GM12878 (cell line): Measurements from ENCODE around the gene SALL4. TPM values are rescaled to one million over a fixed set of nuclear protein-coding genes. Genes with fewer than 3 reads are reported as not detected.

Experiments
- ATAC-seq: fragments of 200-7000 bp; cut with Tn5 transposase; 3 replicates; pipeline ENCODE4 v1.9.1; 2020; ENCODE audit warnings: mild to moderate bottlenecking, moderate library complexity
- BruUV-seq: library from RNA; stranded (reverse); fragments of 400-500 nt; replicated peaks from 2 replicates; lab custom pipeline; 2021; lab: Mats Ljungman, UMichigan
- CTCF ChIA-PET: fragments of 300-600 bp; sonication (Branson Sonifier 250); formaldehyde crosslinking; extraction: SDS; loops from one replicate; lab custom pipeline; 2021; ENCODE audit warnings: inconsistent platforms; lab: Yijun Ruan, JAX
- POLR2A ChIA-PET: fragments of 350-600 bp; formaldehyde crosslinking; extraction: SDS; loops from one replicate; lab custom pipeline; 2021; ENCODE audit warnings: inconsistent platforms; lab: Charles Lee
- RAD21 ChIA-PET: fragments of 300-600 bp; sonication (Branson Sonifier 250); formaldehyde crosslinking; loops from one replicate; lab custom pipeline; 2023; ENCODE audit warnings: antibody characterized with exemption; ENCODE audit not compliant: unreplicated experiment; lab: Charles Lee
- SMC1A ChIA-PET: fragments of 300-600 bp; sonication (Branson Sonifier 250); formaldehyde crosslinking; loops from one replicate; lab custom pipeline; 2023; ENCODE audit not compliant: unreplicated experiment, uncharacterized antibody; lab: Charles Lee
- DNase-seq: peaks from one replicate; pipeline ENCODE4 v3.0.0-alpha.2; 2011; ENCODE audit warnings: low read depth, low spot score
- FAIRE-seq: peaks from 3 replicates; lab custom pipeline; 2011; peaks lifted over from hg19 to GRCh38; lab: Jason Lieb, UNC
- H2AFZ ChIP-seq: 2 replicates; pipeline ENCODE4 v1.6.0; 2011; ENCODE audit warnings: low read depth, low read length, control low read depth; ENCODE audit not compliant: control insufficient read depth
- H3K27ac ChIP-seq: 2 replicates; pipeline ENCODE4 v1.5.1; 2011; ENCODE audit warnings: control low read depth; ENCODE audit not compliant: control insufficient read depth, insufficient read depth
- H3K27me3 ChIP-seq, 2 experiments: replicated peaks in 1 of 2; 2 replicates each; pipeline versions ENCODE4 v1.6.0 to v1.6.1; 2011; ENCODE audit warnings: low read length in 1 of 2; ENCODE audit not compliant: control insufficient read depth in 2 of 2, insufficient read depth in 2 of 2
- H3K36me3 ChIP-seq, 2 experiments: 2 replicates each; pipeline ENCODE4 v1.5.1; 2011; ENCODE audit warnings: low read length in 1 of 2; ENCODE audit not compliant: control insufficient read depth in 2 of 2, insufficient read depth in 2 of 2
- H3K4me1 ChIP-seq: 2 replicates; pipeline ENCODE4 v1.6.1; 2011; ENCODE audit warnings: mild to moderate bottlenecking, low read length, moderate library complexity, mixed read lengths; ENCODE audit not compliant: control insufficient read depth, insufficient read depth
- H3K4me2 ChIP-seq: 2 replicates; pipeline ENCODE4 v1.6.0; 2011; ENCODE audit warnings: control low read depth; ENCODE audit not compliant: control insufficient read depth, insufficient read depth
- H3K4me3 ChIP-seq: fragments of 200-600 bp; sonication (generic); 2 replicates; pipeline ENCODE4 v1.5.1; 2016
- H3K79me2 ChIP-seq: 2 replicates; pipeline ENCODE4 v1.6.0; 2011; ENCODE audit warnings: low read length; ENCODE audit not compliant: control insufficient read depth, insufficient read depth
- H3K9ac ChIP-seq: 2 replicates; pipeline ENCODE4 v1.8.0; 2011; ENCODE audit warnings: low read length, control low read depth, mixed read lengths; ENCODE audit not compliant: control insufficient read depth, insufficient read depth
- H3K9me3 ChIP-seq: replicated peaks from 3 replicates; pipeline ENCODE4 v1.5.1; 2011; ENCODE audit warnings: mild to moderate bottlenecking, low read length; ENCODE audit not compliant: control insufficient read depth, insufficient read depth
- H4K20me1 ChIP-seq: 2 replicates; pipeline ENCODE4 v1.6.0; 2011; ENCODE audit not compliant: control insufficient read depth, insufficient read depth
- CREB1 ChIP-seq: IDR thresholded peaks from 2 replicates; pipeline ENCODE4 v1.6.1; 2012; ENCODE audit warnings: low read depth, mild to moderate bottlenecking, inconsistent platforms
- EZH2 ChIP-seq: IDR thresholded peaks from 2 replicates; pipeline ENCODE4 v1.6.1; 2012; ENCODE audit warnings: low read depth, mild to moderate bottlenecking, control low read depth, inconsistent platforms, low read length, borderline replicate concordance; ENCODE audit not compliant: control insufficient read depth
- GATAD2B ChIP-seq: fragments of 450-650 bp; conservative IDR thresholded peaks from 2 replicates; pipeline ENCODE4 v1.6.1; 2017; ENCODE audit warnings: low read depth, mild to moderate bottlenecking, moderate library complexity
- WGBS: methylation state at CpG from one replicate; pipeline ENCODE4 v1.1.6; 2016; ENCODE audit warnings: low lambda C conversion rate; ENCODE audit not compliant: insufficient replicate concordance, insufficient coverage; ENCODE audit errors: missing lambda C conversion rate; 5-methylcytosine and 5-hydroxymethylcytosine counted together
- in situ Hi-C: fragments of 300-500 bp; cut with MboI; formaldehyde crosslinking; loops from 9 replicates; pipeline ENCODE4 v1.14.3; 2018; ENCODE audit warnings: mixed read lengths
- intact Hi-C: fragments of 100-400 bp; cut with micrococcal nuclease; formaldehyde crosslinking; loops from one replicate; pipeline ENCODE4 v1.14.2; 2022; ENCODE audit not compliant: unreplicated experiment
- polyA plus RNA-seq, 11 experiments: library from polyadenylated mRNA; depleted of rRNA in 4 of 11; unstranded in 6 of 11; stranded (reverse) in 5 of 11; fragments of >200 nt; fragmentation: Nextera tagmentation in 4 of 11; fragmentation: Illumina TruSeq in 1 of 11; extraction: Ambion mirVana in 4 of 11; extraction: Trizol in 1 of 11; gene quantifications; 1 replicate in 1 of 11; 2 replicates in 10 of 11; pipeline versions ENCODE4 v1.2.1 to v1.2.3, GENCODE V29; 2011 to 2016; ENCODE audit warnings: inconsistent platforms in 2 of 11, missing spikeins in 2 of 11, low read depth in 1 of 11
- total RNA-seq, 4 experiments: library from RNA; depleted of rRNA in 3 of 4; stranded (reverse); fragments of >200 nt in 3 of 4; fragmentation: Illumina TruSeq in 1 of 4; extraction: Trizol in 1 of 4; gene quantifications; 2 replicates each; pipeline versions ENCODE4 v1.2.1 to v1.2.3, GENCODE V29; 2013 to 2021
- TF ChIP-seq, protein P1 (sequence below): IDR thresholded peaks from 2 replicates; pipeline ENCODE4 v1.6.1; 2011; ENCODE audit warnings: low read depth, low read length, improper control_type of control experiment, borderline replicate concordance
- TF ChIP-seq, protein P2 (sequence below): fragments of 150-350 bp; IDR thresholded peaks from 2 replicates; pipeline ENCODE4 v1.6.1; 2014; ENCODE audit warnings: mild to moderate bottlenecking, low read depth, low read length

The SALL4 gene
- total and polyA plus RNA-seq, 10 of the 15 experiments (the other 5 are each of a cell fraction or from before 2014, with no cell fraction given) = 0.08 to 1.1 (median 0.23) TPM; not detected in 7

DNA sequence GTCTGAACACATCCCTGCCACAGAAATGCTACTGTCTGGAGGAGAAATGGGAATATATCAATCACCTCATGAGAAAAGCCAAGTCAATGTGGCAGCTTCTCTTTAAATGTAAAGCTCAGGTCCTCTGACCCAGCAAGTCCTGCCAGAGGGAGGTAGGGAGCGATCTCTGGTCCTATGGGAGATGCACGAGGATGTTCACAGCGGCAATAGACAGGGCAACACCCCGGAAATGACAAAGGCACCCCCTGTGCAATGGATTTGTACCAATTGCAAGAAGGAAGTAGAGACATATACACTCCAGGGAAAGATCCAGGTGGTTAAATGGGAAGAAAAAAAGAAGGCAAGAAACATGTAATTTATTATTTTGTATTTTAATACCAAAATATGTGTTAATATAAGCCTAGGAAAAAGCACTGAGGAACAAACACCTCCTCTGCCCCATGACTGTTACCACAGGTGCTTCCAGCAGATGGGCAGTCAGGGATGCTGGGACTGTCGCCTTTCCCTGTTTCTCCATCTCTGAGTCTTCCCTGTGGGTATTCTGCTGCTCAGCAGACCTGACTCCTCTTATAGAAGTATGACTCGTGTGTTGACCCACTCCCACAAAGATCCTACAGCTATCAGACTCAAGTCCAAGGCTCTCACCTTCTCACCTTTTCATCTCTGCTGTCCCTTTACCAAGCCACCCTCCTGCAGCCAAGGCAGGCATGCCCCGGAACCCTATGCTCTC lies 55.0 kb downstream of the SALL4 start:
- no peak overlapping the region for H3K27ac ChIP-seq
- no peaks in the 10 kb centered on the region for H3K9me3 ChIP-seq
- TF ChIP-seq, protein P1, sequence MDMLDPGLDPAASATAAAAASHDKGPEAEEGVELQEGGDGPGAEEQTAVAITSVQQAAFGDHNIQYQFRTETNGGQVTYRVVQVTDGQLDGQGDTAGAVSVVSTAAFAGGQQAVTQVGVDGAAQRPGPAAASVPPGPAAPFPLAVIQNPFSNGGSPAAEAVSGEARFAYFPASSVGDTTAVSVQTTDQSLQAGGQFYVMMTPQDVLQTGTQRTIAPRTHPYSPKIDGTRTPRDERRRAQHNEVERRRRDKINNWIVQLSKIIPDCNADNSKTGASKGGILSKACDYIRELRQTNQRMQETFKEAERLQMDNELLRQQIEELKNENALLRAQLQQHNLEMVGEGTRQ = no peak
- no peak for TF ChIP-seq EZH2
- TF ChIP-seq, protein P2, sequence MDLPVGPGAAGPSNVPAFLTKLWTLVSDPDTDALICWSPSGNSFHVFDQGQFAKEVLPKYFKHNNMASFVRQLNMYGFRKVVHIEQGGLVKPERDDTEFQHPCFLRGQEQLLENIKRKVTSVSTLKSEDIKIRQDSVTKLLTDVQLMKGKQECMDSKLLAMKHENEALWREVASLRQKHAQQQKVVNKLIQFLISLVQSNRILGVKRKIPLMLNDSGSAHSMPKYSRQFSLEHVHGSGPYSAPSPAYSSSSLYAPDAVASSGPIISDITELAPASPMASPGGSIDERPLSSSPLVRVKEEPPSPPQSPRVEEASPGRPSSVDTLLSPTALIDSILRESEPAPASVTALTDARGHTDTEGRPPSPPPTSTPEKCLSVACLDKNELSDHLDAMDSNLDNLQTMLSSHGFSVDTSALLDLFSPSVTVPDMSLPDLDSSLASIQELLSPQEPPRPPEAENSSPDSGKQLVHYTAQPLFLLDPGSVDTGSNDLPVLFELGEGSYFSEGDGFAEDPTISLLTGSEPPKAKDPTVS = no peak
- TF ChIP-seq GATAD2B = no peak
- TF ChIP-seq CREB1 = no peak
- TF ChIP-seq, all 136 proteins: peak for 0
- FAIRE-seq = no peak
- BruUV-seq = no TSS peak
- ChIA-PET CTCF (no interaction called here), RAD21 (no interaction called here), SMC1A (no interaction called here), POLR2A (no interaction called here)
- H3K4me3 ChIP-seq = no peak overlapping the region
- no peaks in the 10 kb centered on the region for H3K36me3 ChIP-seq
- no peak overlapping the region for H2AFZ ChIP-seq
- no peak overlapping the region for H3K9ac ChIP-seq
- no peaks in the 10 kb centered on the region for H3K4me1 ChIP-seq
- H3K79me2 ChIP-seq = no peaks in the 10 kb centered on the region
- no peak for DNase-seq
- H3K4me2 ChIP-seq = no peak overlapping the region
- H4K20me1 ChIP-seq = no peaks in the 10 kb centered on the region
- in situ Hi-C loops = no loop called here
- intact Hi-C loops = no loop called here
- H3K27me3 ChIP-seq = no peaks in the 10 kb centered on the region
- no peak for ATAC-seq
- 18% methylated on average over 7 of the region's 7 CpGs for WGBS
